GM18505 (cell line): ENCODE measurements around the gene DDX39A.
A peak's percentile ranks its signal among the peaks of the same experiment; 100 is the strongest.
"Not testable (repeated sequence)": the region's sequence is repeated elsewhere in the genome, so short reads cannot be mapped to it uniquely, and the experiment has no call there.

Experiments used
- ATAC-seq: cut with Tn5 transposase; IDR thresholded peaks from one replicate; pipeline ENCODE4 v1.9.1; 2021; ENCODE audit not compliant: unreplicated experiment
- POLR2A ChIP-seq: IDR thresholded peaks from 4 replicates; pipeline ENCODE4 v1.6.1; 2011; ENCODE audit warnings: borderline replicate concordance; ENCODE audit not compliant: insufficient read depth, insufficient read length; ENCODE audit errors: extremely low read depth

Gene DDX39A

GRCh38 chr19:14408491-14409145 is 10.5 kb downstream of the DDX39A start:
- no peak for ATAC-seq
- TF ChIP-seq POLR2A: no peak

GRCh38 chr19:14407605-14408484 is 11.3 kb downstream of the DDX39A start:
- ATAC-seq: no peak
- TF ChIP-seq POLR2A: peak; percentile 34

DNA sequence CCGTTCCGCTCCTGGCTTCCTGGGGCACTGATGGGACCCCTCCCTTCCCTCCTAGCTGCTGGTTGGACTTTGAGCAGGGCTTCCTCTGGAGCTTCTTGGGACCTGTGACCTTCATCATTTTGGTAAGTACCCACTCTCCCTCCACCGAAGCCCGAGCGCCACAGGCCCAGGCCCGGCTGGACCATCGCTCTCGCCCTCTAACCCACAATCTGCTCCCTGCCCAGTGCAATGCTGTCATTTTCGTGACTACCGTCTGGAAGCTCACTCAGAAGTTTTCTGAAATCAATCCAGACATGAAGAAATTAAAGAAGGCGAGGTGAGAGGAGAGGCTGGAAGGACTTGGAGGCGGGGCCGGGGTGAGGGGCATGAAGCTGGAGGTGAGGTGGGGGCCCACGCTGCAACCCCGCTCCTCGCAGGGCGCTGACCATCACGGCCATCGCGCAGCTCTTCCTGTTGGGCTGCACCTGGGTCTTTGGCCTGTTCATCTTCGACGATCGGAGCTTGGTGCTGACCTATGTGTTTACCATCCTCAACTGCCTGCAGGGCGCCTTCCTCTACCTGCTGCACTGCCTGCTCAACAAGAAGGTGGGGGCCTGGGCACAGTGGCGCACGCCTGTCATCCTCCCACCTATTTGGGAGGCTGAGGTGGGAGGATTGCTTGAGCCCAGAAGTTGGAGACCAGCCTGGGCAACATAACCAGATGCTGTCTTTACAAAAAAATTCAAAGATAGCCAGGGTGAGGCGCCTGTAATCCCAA is 12.3 kb downstream of the DDX39A start:
- no peak for TF ChIP-seq POLR2A
- ATAC-seq: no peak

DNA sequence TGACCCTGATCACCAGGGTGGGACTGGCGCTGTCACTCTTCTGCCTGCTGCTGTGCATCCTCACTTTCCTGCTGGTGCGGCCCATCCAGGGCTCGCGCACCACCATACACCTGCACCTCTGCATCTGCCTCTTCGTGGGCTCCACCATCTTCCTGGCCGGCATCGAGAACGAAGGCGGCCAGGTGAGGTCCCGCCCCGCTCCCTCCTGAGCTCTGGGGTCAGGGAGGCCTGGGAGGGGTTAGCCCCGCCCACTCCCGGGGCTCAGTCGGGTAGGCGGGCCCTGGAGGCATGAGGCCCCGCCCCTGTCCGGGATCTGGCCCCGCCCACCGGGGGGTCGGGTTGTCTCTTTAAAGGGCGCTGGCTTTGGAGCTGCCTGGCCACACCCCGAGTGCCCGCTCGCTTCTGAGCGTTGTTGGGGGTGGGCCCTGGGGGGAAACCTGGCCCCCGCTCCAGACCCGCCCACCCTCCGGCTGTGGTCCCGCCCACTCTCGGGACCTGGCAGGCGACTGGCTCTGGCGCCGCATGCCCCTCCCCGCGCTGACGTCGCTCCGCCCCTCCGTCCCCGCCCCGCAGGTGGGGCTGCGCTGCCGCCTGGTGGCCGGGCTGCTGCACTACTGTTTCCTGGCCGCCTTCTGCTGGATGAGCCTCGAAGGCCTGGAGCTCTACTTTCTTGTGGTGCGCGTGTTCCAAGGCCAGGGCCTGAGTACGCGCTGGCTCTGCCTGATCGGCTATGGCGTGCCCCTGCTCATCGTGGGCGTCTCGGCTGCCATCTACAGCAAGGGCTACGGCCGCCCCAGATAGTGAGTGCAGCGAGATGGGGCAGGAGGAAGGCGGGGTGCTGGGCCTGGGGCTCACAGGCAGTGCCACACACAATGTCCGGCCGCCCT is 13.1 kb downstream of the DDX39A start:
- peak; percentile 14 for TF ChIP-seq POLR2A
- ATAC-seq: peak; percentile 69

GRCh38 chr19:14405380-14405757 is 13.8 kb downstream of the DDX39A start:
- no peak for TF ChIP-seq POLR2A
- ATAC-seq: no peak

GRCh38 chr19:14404312-14404711 is 14.8 kb downstream of the DDX39A start:
- no peak for TF ChIP-seq POLR2A

DNA sequence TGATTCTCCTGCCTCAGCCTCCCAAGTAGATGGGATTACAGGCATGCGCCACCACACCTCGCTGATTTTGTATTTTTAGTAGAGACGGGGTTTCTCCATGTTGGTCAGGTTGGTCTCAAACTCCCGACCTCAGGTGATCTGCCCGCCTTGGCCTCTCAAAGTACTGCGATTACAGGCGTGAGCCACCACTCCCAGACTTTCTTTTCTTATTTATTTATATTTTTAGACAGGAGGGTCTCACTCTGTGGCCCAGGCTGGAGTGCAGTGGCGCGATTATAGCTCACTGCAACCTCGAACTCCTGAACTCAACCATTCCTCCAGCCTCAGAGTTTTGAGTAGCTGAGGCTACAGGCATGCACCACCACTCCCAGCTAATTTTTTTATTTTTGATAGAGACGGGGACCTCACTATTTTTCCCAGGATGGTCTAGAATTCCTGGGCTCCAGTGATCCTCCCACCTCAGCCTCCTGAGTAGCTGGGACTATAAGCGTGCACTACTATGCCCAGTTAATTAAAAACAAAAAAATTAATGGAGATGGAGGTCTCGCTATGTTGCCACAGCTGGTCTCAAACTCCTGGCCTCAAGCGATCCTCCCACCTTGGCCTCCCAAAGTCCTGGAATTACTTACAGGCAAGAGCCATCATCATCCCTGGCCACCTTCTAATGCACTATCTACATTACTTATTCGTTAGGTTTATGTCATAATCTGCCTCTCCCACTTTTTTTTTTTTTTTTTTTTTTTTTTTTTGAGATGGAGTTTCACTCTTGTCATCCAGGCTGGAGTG is 15.8 kb downstream of the DDX39A start:
- not testable (repeated sequence) for ATAC-seq

More at GRCh38 chr19:14404312-14404711, 14.8 kb downstream of the DDX39A start:
- no peak for ATAC-seq

DNA sequence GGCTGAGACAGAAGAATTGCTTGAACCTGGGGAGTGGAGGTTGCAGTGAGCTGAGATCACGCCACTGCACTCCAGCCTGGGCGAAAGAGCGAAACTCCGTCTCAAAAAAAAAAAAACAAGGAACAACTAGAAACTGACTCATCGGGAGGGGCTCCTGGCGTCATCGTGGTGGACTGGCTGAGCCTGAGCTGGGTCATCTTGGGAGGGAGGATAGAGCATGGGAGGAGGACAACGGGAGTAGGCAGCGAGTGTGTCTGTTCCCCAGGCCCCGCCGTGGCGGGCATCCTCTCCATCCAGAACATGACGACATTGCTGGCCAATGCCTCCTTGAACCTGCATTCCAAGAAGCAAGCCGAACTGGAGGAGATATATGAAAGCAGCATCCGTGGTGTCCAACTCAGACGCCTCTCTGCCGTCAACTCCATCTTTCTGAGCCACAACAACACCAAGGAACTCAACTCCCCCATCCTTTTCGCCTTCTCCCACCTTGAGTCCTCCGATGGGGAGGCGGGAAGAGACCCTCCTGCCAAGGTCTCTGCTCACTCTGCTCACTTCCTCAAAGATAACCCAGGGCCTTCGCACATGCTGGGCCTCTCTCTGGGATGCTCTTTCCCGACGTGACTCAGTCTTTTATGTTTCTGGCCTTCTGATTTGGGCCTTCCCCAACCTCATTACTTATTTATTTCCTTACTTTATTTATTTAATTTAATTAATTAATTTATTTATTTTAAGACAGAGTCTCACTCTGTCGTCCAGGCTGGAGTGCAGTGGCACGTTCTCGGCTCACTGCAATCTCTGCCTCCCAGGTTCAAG is 16.6 kb downstream of the DDX39A start:
- no peak for ATAC-seq

DNA sequence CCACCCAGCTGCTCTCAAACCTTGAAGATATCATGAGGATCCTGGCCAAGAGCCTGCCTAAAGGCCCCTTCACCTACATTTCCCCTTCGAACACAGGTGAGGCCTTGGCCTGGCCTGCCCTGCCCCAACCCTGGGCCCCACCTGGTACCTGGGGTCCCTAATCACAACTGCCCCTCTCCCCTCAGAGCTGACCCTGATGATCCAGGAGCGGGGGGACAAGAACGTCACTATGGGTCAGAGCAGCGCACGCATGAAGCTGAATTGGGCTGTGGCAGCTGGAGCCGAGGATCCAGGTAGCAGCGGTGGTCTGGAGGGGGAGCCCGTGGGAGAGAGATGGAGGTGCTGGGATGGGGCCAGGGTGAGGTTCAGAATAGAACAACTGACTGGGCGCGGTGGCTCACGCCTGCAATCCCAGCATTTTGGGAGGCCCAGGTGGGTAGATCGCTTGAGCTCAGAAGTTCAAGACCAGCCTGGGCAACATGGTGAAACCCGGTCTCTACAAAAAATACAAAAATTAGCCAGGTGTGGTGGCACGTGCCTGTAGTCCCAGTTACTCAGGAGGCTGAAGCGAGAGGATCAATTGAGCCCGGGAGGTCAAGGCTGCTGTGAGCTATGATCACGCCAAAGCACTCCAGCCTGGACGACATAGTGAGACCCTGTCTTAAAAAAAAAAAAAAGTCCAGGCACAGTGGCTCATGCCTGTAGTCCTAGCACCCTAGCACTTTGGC is 17.5 kb downstream of the DDX39A start:
- no peak for TF ChIP-seq POLR2A
- ATAC-seq: no peak

More for the DNA sequence above, 16.6 kb downstream of the DDX39A start:
- no peak for TF ChIP-seq POLR2A

DNA sequence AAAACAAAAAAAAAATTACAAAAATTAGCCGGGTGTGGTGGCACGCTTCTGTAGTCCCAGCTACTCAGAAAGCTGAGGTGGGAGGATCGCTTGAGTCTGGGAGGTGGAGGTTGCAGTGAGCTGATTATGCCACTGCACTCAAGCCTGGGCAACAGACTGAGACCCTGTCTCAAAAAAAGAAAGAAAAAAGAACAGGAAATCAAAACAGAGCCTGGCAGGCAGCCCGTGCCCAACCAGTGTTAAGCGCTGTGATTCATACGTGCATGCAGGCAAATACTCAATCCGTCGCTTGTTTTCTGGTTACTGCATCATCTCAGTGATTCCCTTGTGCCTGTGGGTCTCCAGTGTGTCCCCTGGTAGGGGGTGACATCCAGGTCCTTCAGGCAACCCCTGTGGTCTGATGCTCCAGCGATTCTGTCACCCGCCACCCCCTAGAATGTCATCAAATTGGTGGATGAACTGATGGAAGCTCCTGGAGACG is 18.1 kb downstream of the DDX39A start:
- no peak for TF ChIP-seq POLR2A
- no peak for ATAC-seq

- not testable (repeated sequence) for ATAC-seq
Measured at GRCh38 chr19:14397168-14397567, 22.0 kb downstream of the DDX39A start.

- not testable (repeated sequence) for ATAC-seq
Measured at GRCh38 chr19:14396730-14397129, 22.4 kb downstream of the DDX39A start.
